CD4-positive, alpha-beta T cell treated with Interferon alpha-2 for 1 hour (primary cell): ENCODE results near the gene CALHM5.
"Not testable (repeated sequence)": the region's sequence is repeated elsewhere in the genome, so short reads cannot be mapped to it uniquely, and the experiment has no call there.

Experiments
- DNase-seq, 2 donors: peaks; one replicate each; pipeline ENCODE4 v3.0.0-alpha.2; 2020 to 2022

The CALHM5 gene

GRCh38 chr6:116511424-116512110 is at the start of gene CALHM5:
TSS of gene CALHM5 (plus strand) at chr6:116511639. CDS start at chr6:116511697, 58 bp downstream.
- DNase-seq: no peak

GRCh38 chr6:116461932-116462885 is 49.2 kb upstream of the CALHM5 start:
- DNase-seq: peak; percentile 44 to 59

GRCh38 chr6:116463301-116463700 is 48.1 kb upstream of the CALHM5 start:
- DNase-seq: no peak

GRCh38 chr6:116465246-116465645 is 46.2 kb upstream of the CALHM5 start:
- DNase-seq: peak; percentile 14 to 32

GRCh38 chr6:116467096-116467495 is 44.3 kb upstream of the CALHM5 start:
- no peak for DNase-seq

- DNase-seq: no peak
These were observed 43.9 kb upstream of the CALHM5 start for GRCh38 chr6:116467514-116467913.

GRCh38 chr6:116468293-116468692 is 43.1 kb upstream of the CALHM5 start:
- no peak for DNase-seq

GRCh38 chr6:116471531-116471930 is 39.9 kb upstream of the CALHM5 start:
- DNase-seq: no peak

GRCh38 chr6:116472706-116473105 is 38.7 kb upstream of the CALHM5 start:
- DNase-seq: no peak

GRCh38 chr6:116475141-116475540 is 36.3 kb upstream of the CALHM5 start:
- DNase-seq: no peak

- peak; percentile 28 to 33 for DNase-seq
These were observed 35.3 kb upstream of the CALHM5 start for GRCh38 chr6:116476002-116476678.

- DNase-seq: no peak
These were observed 28.7 kb upstream of the CALHM5 start for GRCh38 chr6:116482780-116483179.

GRCh38 chr6:116483616-116484015 is 27.8 kb upstream of the CALHM5 start:
- DNase-seq: no peak

- DNase-seq: no peak
These were observed 25.8 kb upstream of the CALHM5 start for GRCh38 chr6:116485559-116486184.

- no peak for DNase-seq
These were observed 19.7 kb upstream of the CALHM5 start for GRCh38 chr6:116491610-116492330.

- no peak for DNase-seq
These were observed 18.9 kb upstream of the CALHM5 start for GRCh38 chr6:116492331-116493067.

GRCh38 chr6:116495161-116495560 is 16.3 kb upstream of the CALHM5 start:
- not testable (repeated sequence) for DNase-seq

GRCh38 chr6:116497113-116497676 is 14.2 kb upstream of the CALHM5 start:
- DNase-seq: no peak

- no peak for DNase-seq
These were observed 10.4 kb upstream of the CALHM5 start for GRCh38 chr6:116500969-116501433.

GRCh38 chr6:116507324-116507723 is 4.1 kb upstream of the CALHM5 start:
- DNase-seq: no peak

- no peak for DNase-seq
These were observed 2.9 kb upstream of the CALHM5 start for GRCh38 chr6:116508527-116508926.
